Fibroblast of lung (primary cell): Measurements from ENCODE around the gene TGFB1I1.

ENCODE experiments used
- EZH2 ChIP-seq: IDR thresholded peaks from 2 replicates; pipeline ENCODE4 v1.5.1; 2012; ENCODE audit warnings: low read length, control low read depth, mild to moderate bottlenecking; ENCODE audit errors: missing control alignments
- TF ChIP-seq, protein P1 (sequence below), 2 donors: IDR thresholded peaks in 1 of 2; conservative IDR thresholded peaks in 1 of 2; 1 replicate in 1 of 2; 2 replicates in 1 of 2; pipeline ENCODE4 v1.5.1; 2011 to 2012; ENCODE audit warnings: low read length in 2 of 2, control low read depth in 1 of 2, inconsistent platforms in 1 of 2, low read depth in 1 of 2, mild to moderate bottlenecking in 1 of 2

DNA sequence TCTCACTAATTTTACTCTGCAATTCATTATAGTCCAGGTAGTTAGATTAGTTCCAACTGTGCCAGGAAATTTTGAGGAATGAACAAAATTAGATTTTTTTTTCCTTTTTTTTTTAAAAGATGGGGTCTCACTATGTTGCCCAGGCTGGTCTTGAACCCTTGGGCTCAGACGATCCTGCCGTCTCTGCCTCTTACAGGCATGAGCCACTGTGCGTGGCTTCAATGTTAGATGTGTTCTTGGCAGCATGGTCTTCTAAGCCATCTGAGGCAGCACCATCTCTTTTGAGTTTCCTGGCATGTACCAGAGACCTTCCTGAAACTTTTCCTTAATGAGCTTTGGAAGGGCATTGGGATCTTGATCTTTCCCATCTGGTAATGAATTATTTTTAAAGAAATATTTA, 53.2 kb downstream of the TGFB1I1 start:
- TF ChIP-seq, protein P1, sequence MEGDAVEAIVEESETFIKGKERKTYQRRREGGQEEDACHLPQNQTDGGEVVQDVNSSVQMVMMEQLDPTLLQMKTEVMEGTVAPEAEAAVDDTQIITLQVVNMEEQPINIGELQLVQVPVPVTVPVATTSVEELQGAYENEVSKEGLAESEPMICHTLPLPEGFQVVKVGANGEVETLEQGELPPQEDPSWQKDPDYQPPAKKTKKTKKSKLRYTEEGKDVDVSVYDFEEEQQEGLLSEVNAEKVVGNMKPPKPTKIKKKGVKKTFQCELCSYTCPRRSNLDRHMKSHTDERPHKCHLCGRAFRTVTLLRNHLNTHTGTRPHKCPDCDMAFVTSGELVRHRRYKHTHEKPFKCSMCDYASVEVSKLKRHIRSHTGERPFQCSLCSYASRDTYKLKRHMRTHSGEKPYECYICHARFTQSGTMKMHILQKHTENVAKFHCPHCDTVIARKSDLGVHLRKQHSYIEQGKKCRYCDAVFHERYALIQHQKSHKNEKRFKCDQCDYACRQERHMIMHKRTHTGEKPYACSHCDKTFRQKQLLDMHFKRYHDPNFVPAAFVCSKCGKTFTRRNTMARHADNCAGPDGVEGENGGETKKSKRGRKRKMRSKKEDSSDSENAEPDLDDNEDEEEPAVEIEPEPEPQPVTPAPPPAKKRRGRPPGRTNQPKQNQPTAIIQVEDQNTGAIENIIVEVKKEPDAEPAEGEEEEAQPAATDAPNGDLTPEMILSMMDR (conservative IDR thresholded peaks at IDR 0.05 in 1 of 2, IDR thresholded peaks at IDR 0.05 in 1 of 2; ENCODE audit: low read depth in 1 of 2, low read length in 2 of 2) = no peak
- TF ChIP-seq EZH2 = no peak
